HG03064 (cell line): ENCODE data around the gene EML4.

Experiments
- ATAC-seq: cut with Tn5 transposase; IDR thresholded peaks from one replicate; pipeline ENCODE4 v1.9.1; 2021; ENCODE audit warnings: low read depth; ENCODE audit not compliant: unreplicated experiment

EML4 gene

GRCh38 chr2:42137125-42137841 is 31.9 kb upstream of the EML4 start:
- no peak for ATAC-seq

GRCh38 chr2:42138163-42139015 is 30.8 kb upstream of the EML4 start:
- no peak for ATAC-seq

- ATAC-seq: no peak
Observed at GRCh38 chr2:42139101-42139500, 30.1 kb upstream of the EML4 start.

- no peak for ATAC-seq
Observed at GRCh38 chr2:42140496-42140895, 28.7 kb upstream of the EML4 start.

- ATAC-seq: no peak
Observed at GRCh38 chr2:42141687-42142546, 27.2 kb upstream of the EML4 start.

GRCh38 chr2:42142547-42143184 is 26.5 kb upstream of the EML4 start:
- ATAC-seq: no peak

- ATAC-seq: no peak
Observed at GRCh38 chr2:42147641-42148274, 21.4 kb upstream of the EML4 start.

- no peak for ATAC-seq
Observed at GRCh38 chr2:42150159-42150558, 19.0 kb upstream of the EML4 start.

GRCh38 chr2:42153944-42154581 is 15.1 kb upstream of the EML4 start:
- no peak for ATAC-seq

GRCh38 chr2:42156721-42157120 is 12.4 kb upstream of the EML4 start:
- no peak for ATAC-seq

GRCh38 chr2:42161444-42161843 is 7.7 kb upstream of the EML4 start:
- no peak for ATAC-seq

- no peak for ATAC-seq
Observed at GRCh38 chr2:42163444-42164045, 5.6 kb upstream of the EML4 start.

- no peak for ATAC-seq
Observed at GRCh38 chr2:42164046-42164445, 5.1 kb upstream of the EML4 start.

- no peak for ATAC-seq
Observed at GRCh38 chr2:42164971-42165370, 4.2 kb upstream of the EML4 start.

GRCh38 chr2:42167458-42167857 is 1.7 kb upstream of the EML4 start:
- ATAC-seq: no peak

GRCh38 chr2:42168459-42169099 is 574 bp upstream of the EML4 start:
- ATAC-seq: no peak

- peak; percentile 13 for ATAC-seq
Observed at GRCh38 chr2:42169874-42170521, 845 bp downstream of the EML4 start.
